Activated T-cell treated with anti-CD3 and anti-CD28 coated beads, Interleukin-2, amount 50 U/mL, for 24 hours (primary cell): ENCODE data around the gene ACMSD.
"Not testable (repeated sequence)": the region's sequence is repeated elsewhere in the genome, so short reads cannot be mapped to it uniquely, and the experiment has no call there.

Experiments used
- DNase-seq: peaks from one replicate; pipeline ENCODE4 v3.0.0-alpha.2; 2020
- H3K27ac Mint-ChIP-seq: 2 replicates; pipeline ENCODE4 v1.8.0; 2020; ENCODE audit warnings: mild to moderate bottlenecking, mixed read lengths
- H3K27me3 Mint-ChIP-seq: 2 replicates; pipeline ENCODE4 v1.8.0; 2020; ENCODE audit warnings: mixed read lengths
- H3K36me3 Mint-ChIP-seq: 2 replicates; pipeline ENCODE4 v1.8.0; 2020; ENCODE audit warnings: low read depth, mixed read lengths
- H3K4me1 Mint-ChIP-seq: 2 replicates; pipeline ENCODE4 v1.8.0; 2020; ENCODE audit warnings: low read depth, mixed read lengths
- H3K4me3 Mint-ChIP-seq: 2 replicates; pipeline ENCODE4 v1.8.0; 2020; ENCODE audit warnings: mild to moderate bottlenecking, moderate library complexity, mixed read lengths
- H3K9me3 Mint-ChIP-seq: 2 replicates; pipeline ENCODE4 v1.8.0; 2020; ENCODE audit warnings: mixed read lengths

Gene ACMSD

DNA sequence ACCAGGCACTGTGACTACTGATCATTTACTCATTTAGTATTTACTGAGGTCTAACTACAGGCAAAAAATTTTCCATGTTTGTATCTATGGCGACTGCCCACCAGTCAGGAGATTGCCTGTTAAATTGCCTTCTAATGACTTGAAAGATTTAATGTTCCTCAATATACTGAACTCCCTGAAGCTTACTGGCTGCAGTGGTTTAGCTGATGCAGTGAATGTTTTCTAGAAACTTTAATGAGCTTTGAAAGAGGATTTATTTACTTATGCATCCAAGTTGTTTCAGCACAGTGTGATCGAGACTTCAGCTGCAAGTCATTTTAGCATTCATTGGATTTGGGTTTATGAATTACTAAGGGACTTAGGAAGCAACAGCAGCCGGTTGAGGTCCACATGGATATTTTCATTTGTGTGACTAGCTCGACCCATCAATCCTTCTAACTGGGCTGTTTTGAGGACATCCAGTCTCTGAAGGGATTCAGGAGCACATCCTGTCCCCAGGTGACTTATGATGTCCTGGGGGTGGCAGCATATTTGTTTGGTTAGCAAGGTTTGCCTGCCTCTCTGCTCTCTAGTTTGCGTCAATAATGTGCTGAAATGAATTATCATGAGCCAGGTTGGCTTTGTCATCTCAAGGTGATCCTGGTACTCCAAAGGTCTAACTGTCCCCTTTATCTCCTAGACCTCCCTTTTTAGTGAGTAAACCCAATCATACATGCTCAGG is 26.8 kb downstream of the ACMSD start:
- no peaks in the 10 kb centered on the region for H3K9me3 Mint-ChIP-seq
- no peak overlapping the region for H3K27ac Mint-ChIP-seq
- H3K36me3 Mint-ChIP-seq = no peaks in the 10 kb centered on the region
- no peaks in the 10 kb centered on the region for H3K4me1 Mint-ChIP-seq
- no peaks in the 10 kb centered on the region for H3K27me3 Mint-ChIP-seq
- no peak for DNase-seq
- no peak overlapping the region for H3K4me3 Mint-ChIP-seq

DNA sequence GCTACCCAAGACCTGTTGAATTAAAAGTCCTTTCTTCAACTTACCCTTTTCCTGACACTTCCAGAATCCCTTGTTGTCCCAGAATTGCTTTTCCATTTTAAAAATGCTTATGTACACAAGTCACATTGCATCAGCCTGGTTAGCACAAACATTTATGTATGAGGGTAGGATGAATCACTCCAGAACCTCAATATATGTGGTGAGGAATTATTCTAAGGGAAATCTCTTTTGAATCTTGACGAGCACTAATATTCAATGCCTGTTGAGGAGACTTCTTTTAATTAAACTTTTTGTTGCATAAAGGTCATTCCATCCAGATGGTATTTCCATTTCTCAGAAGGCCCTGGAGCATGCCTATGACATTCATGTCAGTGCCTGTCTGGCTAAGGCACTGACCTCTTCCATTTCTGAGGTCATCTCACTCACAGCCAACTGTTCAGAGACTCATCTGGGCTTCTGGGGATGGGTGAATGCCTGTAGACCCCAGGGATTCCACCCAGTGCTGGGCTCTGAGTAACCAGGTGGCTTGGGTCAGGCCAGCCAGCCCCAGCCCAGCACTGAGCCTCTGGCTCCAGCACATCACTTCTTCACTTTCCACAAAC is 28.2 kb downstream of the ACMSD start:
- no peaks in the 10 kb centered on the region for H3K9me3 Mint-ChIP-seq
- no peak overlapping the region for H3K27ac Mint-ChIP-seq
- DNase-seq = no peak
- H3K36me3 Mint-ChIP-seq = no peaks in the 10 kb centered on the region
- no peaks in the 10 kb centered on the region for H3K27me3 Mint-ChIP-seq
- H3K4me1 Mint-ChIP-seq = no peaks in the 10 kb centered on the region
- H3K4me3 Mint-ChIP-seq = no peak overlapping the region

DNA sequence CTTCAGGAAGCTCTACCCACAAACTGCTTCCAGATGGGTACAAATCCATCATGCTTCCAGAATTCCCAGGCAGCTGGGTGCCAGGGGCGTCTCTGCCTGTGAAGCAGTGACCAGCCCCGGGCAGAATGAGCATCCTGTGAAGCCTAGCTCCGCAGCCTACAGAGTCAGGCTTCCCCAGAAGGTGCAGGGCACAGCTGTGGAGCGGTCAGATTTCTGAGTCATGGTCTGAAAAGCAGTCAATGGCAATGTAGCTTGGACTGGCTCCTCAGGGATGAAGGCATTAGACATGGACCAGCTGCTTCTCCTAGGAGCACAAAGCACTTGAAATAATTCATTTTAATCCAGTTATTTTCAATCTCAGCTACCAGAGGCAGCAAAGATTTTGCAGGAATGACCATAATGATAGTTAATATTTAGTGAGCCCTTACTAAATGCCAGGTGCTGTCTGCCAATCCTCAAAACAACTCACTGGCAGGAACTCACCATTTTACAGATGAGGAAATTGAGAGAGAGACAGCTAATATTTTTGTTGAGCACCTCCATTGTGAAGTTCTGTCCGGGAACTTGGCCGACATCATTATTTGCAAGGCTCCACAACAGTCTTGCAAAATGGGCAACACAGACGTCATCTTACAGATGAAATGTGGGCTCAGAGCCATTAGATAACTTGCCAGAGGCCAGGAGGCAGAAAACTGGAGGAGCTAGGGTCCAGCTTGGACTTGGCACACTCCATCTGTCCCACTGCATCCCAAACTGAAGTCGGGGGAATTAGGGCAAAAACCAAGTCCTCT is 31.7 kb downstream of the ACMSD start:
- Mint-ChIP-seq H3K27ac (no peak overlapping the region), H3K4me3 (no peak overlapping the region), H3K9me3 (no peaks in the 10 kb centered on the region), H3K4me1 (no peaks in the 10 kb centered on the region), H3K27me3 (no peaks in the 10 kb centered on the region), H3K36me3 (no peaks in the 10 kb centered on the region)
- no peak for DNase-seq

DNA sequence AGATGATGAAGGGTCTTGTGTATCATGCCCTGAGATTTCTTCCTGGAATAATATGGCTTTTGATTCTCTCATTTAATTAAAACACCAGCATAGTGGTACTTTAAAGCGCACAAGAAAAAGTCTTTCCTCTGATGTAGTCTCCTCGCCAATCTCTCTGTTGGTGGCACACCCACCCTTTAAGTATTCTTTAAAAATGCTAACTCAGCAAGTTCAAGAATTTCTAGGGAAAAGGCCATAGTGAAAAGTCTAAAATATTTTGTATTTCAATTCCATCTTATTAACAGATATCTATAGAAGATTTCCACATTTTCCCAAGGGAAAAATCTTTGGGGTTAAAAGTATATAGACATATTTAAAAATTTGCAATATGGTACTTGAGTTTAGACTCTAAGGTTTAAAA is 34.7 kb downstream of the ACMSD start:
- Mint-ChIP-seq H3K4me3 (no peak overlapping the region), H3K27me3 (no peaks in the 10 kb centered on the region), H3K36me3 (peaks cover 4% of the 10 kb centered on the region), H3K9me3 (peaks cover 9% of the 10 kb centered on the region), H3K4me1 (no peaks in the 10 kb centered on the region), H3K27ac (no peak overlapping the region)
- DNase-seq = no peak

DNA sequence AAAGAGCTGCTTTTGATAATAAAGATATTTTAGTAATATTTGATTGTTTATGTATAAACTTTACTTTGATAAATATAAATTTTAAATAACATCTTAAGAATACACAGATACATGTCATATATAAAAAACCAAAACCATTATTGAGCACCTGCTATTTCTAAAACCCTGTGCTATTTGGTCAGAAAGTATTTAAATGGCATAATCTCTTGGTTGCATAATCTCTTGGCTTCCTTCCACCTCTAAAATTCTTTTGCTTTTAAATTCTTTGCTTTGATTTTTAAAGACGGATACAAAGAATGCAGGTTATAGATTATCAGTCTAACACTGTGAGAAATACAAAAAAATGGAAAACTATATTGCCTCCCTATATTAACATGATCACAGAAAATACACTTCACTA is 36.9 kb downstream of the ACMSD start:
- Mint-ChIP-seq H3K27me3 (no peaks in the 10 kb centered on the region), H3K9me3 (peaks cover 14% of the 10 kb centered on the region), H3K4me1 (no peaks in the 10 kb centered on the region), H3K36me3 (peaks cover 4% of the 10 kb centered on the region), H3K4me3 (no peak overlapping the region), H3K27ac (no peak overlapping the region)
- DNase-seq = no peak

DNA sequence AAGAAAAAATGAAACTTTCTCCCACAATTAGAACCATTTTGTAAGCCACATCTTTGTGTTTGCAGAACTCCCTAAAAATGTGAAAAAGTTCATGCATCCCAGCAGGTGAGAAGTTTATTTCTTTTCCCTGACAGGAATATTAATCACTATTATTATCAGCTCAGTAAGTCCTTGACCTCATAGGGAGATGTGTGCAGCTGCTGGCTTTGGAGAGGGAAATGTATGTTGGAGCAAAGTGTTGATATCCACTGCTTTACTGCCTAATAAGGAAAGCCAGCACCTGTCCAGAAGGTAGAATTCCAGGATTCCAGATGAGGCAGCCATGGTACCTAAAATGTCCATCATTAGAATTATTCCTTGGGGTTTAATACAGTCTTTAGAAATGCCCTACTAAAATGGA is 44.4 kb downstream of the ACMSD start:
- H3K4me3 Mint-ChIP-seq = no peak overlapping the region
- H3K27ac Mint-ChIP-seq = no peak overlapping the region
- no peaks in the 10 kb centered on the region for H3K27me3 Mint-ChIP-seq

DNA sequence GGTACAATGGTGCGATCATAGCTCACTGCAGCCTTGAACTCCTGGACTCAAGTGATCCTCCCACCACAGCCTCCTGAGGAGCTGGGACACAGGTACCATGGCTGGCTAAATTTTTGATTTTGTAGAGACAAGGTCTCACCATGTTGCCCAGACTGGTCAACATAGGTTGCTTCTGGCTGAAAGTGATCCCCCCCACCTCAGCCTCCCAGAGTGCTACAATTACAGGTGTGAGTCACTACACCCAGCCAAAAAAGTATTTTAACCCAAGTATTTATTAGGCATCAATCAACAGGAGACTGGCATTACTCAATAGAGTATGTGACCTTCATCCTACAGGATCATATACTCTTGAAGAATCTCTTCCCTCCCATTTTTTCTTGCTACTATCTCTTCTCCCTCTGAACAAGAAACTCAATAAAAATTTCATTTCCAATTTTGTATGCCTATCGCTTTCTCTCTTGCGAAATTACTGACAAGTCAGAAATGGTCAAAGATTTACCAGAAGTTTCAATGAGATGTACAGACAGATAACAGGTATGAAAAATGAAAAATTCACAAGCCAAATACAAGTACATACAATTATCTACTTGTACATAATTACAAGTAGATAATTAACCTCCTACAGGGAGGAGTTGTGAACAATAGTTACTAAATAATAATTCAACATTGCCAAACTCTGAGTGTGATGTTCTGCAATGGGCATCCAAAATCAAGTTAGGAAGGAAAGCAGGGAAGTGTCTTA is 45.3 kb downstream of the ACMSD start:
- no peaks in the 10 kb centered on the region for H3K4me1 Mint-ChIP-seq

More for the DNA sequence above, 44.4 kb downstream of the ACMSD start:
- Mint-ChIP-seq H3K4me1 (no peaks in the 10 kb centered on the region), H3K9me3 (peaks cover 8% of the 10 kb centered on the region), H3K36me3 (no peaks in the 10 kb centered on the region)
- DNase-seq = no peak

DNA sequence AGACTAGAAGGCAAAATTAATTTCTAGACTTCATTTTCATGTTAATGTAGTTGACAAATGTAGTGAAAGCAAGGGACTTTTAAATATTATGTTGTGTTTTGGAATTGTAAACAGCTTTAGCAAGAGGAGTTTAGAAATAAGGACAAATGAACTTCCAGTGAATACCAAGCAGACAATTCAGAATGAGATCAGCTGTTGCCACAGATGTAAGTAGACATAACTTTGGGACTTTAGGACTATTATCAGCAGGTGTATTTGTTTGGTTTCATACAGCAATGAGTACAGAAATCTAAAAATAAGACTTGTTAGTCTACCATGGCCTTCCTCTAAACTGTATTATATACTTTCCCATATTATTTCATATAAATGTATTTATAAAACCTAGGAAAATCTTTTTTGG is 46.0 kb downstream of the ACMSD start:
- no peaks in the 10 kb centered on the region for H3K27me3 Mint-ChIP-seq
- no peaks in the 10 kb centered on the region for H3K36me3 Mint-ChIP-seq
- DNase-seq = no peak
- H3K4me3 Mint-ChIP-seq = no peak overlapping the region
- H3K9me3 Mint-ChIP-seq = peaks cover 2% of the 10 kb centered on the region
- H3K27ac Mint-ChIP-seq = no peak overlapping the region
- no peaks in the 10 kb centered on the region for H3K4me1 Mint-ChIP-seq

More for the DNA sequence above, 45.3 kb downstream of the ACMSD start:
- Mint-ChIP-seq H3K36me3 (no peaks in the 10 kb centered on the region), H3K27me3 (no peaks in the 10 kb centered on the region), H3K9me3 (peaks cover 5% of the 10 kb centered on the region), H3K4me3 (no peak overlapping the region), H3K27ac (no peak overlapping the region)
- no peak for DNase-seq

DNA sequence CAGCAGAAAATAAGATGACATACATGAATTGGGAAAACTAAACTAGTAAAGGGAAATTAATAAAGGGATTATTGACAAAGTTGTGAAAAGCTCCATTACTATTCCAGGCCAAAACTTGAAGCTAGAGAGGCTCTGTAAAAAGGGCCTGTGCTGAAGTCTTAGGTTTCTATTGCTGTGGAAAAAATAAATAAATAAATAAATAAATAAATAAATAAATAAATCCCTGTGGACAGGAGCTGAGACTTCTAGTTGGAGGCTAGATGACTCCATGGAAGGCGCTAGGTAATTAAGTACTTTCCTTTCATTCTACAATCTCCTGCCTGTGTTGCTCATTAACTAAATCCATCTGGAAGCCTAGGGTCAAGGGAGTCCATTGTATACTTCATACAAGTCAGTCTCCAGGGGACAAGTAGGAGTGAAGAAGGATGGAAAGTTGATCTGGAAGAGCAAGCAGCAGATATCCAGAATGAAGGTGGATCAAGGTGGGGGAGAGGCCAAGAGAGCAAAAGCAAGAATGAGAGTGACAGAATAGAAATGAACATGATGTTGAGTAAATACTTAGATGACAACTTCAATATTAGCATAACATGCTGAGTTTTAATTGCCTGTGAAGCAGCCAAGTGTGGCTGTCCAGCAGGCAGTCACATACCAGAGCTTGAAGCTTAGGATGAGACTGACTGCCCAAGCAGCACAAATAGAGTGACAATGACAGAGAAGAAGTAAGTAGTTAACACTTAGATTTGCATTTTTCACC is 54.0 kb downstream of the ACMSD start:
- no peaks in the 10 kb centered on the region for H3K4me1 Mint-ChIP-seq
- H3K27ac Mint-ChIP-seq = no peak overlapping the region
- no peak for DNase-seq
- H3K36me3 Mint-ChIP-seq = no peaks in the 10 kb centered on the region
- no peak overlapping the region for H3K4me3 Mint-ChIP-seq
- peaks cover 3% of the 10 kb centered on the region for H3K27me3 Mint-ChIP-seq
- no peaks in the 10 kb centered on the region for H3K9me3 Mint-ChIP-seq

DNA sequence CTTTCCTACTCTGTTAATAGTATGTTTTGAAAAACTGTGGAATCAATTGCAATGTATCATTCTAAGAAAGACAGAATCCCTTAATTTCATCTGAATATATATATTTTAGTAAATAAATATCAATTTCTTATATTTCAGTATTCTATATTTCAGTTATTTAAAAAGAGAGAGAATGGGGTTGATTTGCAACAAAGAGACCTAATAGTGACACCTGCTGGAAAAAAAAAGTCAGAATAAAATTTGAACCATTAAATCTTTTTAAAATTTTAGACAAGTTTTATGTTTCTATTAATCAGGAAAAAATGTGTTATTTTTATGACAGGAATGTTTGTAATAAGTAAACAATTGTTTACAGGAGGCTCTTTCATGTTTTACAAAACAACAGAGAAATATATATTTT is 59.5 kb downstream of the ACMSD start:
- no peaks in the 10 kb centered on the region for H3K36me3 Mint-ChIP-seq
- no peaks in the 10 kb centered on the region for H3K4me1 Mint-ChIP-seq
- no peak overlapping the region for H3K27ac Mint-ChIP-seq
- H3K4me3 Mint-ChIP-seq = no peak overlapping the region
- peaks cover 5% of the 10 kb centered on the region for H3K27me3 Mint-ChIP-seq
- DNase-seq = no peak
- no peaks in the 10 kb centered on the region for H3K9me3 Mint-ChIP-seq

DNA sequence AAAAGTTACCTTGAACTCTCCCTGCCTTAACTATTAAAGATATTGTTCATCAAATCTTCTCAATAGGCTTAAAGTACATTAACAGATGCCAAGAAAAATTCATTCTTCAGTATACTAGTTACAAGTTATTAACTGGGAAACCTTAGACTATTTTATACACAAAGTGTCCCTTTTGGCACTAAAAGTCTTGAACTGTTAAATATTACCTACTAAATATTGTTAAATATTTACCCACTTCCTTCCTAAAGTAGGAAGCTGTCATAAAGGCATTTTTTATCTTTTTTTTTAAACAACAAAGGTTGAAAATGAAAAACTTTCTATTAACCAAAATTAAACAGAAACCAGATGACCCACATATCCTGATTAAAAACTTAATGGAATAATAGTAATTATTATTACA is 60.8 kb downstream of the ACMSD start:
- no peaks in the 10 kb centered on the region for H3K36me3 Mint-ChIP-seq
- no peak overlapping the region for H3K4me3 Mint-ChIP-seq
- H3K4me1 Mint-ChIP-seq = no peaks in the 10 kb centered on the region
- no peaks in the 10 kb centered on the region for H3K9me3 Mint-ChIP-seq
- H3K27me3 Mint-ChIP-seq = peaks cover 5% of the 10 kb centered on the region
- no peak overlapping the region for H3K27ac Mint-ChIP-seq
- DNase-seq = no peak

DNA sequence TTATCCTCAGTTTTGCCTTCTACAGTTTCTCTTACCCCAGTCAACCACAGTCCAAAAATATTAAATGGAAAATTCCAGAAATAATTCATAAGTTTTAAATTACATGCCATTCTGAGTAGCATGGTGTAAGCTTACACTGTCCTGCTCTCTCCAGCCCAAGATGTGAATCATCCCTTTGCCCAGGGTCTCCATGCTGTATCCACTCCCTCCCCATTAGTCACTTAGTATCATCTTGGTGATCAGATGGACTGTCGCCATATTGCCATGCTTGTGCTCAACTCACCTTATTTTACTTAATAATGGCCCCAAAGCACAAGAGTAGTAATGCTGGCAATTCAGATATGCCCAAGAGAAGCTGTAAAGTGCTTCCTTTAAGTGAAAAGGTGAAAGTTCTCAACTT is 61.7 kb downstream of the ACMSD start:
- no peak overlapping the region for H3K4me3 Mint-ChIP-seq
- no peaks in the 10 kb centered on the region for H3K9me3 Mint-ChIP-seq

DNA sequence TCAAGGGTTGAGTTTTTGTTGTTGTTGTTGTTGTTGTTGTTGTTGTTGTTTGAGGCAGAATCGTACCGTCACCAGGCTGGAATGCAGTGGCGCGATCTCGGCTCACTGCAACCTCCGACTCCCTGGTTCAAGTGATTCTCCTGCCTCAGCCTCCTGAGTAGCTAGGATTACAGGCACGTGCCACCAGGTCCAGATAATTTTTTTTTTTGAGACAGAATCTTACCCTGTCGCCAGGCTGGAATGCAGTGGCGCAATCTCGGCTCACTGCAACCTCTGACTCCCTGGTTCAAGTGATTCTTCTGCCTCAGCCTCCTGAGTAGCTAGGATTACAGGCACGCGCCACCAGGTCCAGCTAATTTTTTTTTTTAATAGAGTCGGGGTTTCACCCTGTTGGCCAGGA is 65.3 kb downstream of the ACMSD start:
- not testable (repeated sequence) for H3K27me3 Mint-ChIP-seq, DNase-seq, H3K4me1 Mint-ChIP-seq, H3K4me3 Mint-ChIP-seq, H3K27ac Mint-ChIP-seq, H3K9me3 Mint-ChIP-seq, H3K36me3 Mint-ChIP-seq

More for the DNA sequence above, 61.7 kb downstream of the ACMSD start:
- Mint-ChIP-seq H3K27ac (no peak overlapping the region), H3K27me3 (peaks cover 2% of the 10 kb centered on the region), H3K36me3 (no peaks in the 10 kb centered on the region), H3K4me1 (no peaks in the 10 kb centered on the region)
- DNase-seq = no peak

DNA sequence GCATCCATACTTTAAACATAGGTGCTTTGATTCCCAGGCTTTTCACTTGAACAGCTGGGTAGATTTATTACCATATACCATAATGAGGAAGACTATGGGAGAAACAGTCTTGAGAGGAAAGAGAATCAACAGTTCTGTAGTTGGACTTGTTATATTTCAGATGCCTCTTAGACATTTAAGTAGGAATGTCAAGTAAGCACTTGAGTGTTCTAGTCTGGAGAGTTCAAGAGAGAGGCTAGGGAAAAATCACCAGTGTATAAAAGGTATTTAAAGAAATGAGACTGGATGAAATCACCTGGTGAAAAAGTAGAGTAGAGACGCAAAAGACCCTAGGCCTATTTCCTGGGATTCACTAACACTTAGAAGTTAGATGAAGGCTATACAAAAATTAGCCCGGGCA is 66.8 kb downstream of the ACMSD start:
- Mint-ChIP-seq H3K9me3 (peaks cover 7% of the 10 kb centered on the region), H3K27me3 (no peaks in the 10 kb centered on the region), H3K4me3 (no peak overlapping the region), H3K36me3 (no peaks in the 10 kb centered on the region), H3K27ac (no peak overlapping the region), H3K4me1 (no peaks in the 10 kb centered on the region)
- DNase-seq = no peak
